Measurements from ENCODE around the gene ACBD6.
"Not testable (repeated sequence)": the region's sequence is repeated elsewhere in the genome, so short reads cannot be mapped to it uniquely, and the experiment has no call there.

The ACBD6 gene, protein sequence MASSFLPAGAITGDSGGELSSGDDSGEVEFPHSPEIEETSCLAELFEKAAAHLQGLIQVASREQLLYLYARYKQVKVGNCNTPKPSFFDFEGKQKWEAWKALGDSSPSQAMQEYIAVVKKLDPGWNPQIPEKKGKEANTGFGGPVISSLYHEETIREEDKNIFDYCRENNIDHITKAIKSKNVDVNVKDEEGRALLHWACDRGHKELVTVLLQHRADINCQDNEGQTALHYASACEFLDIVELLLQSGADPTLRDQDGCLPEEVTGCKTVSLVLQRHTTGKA

DNA sequence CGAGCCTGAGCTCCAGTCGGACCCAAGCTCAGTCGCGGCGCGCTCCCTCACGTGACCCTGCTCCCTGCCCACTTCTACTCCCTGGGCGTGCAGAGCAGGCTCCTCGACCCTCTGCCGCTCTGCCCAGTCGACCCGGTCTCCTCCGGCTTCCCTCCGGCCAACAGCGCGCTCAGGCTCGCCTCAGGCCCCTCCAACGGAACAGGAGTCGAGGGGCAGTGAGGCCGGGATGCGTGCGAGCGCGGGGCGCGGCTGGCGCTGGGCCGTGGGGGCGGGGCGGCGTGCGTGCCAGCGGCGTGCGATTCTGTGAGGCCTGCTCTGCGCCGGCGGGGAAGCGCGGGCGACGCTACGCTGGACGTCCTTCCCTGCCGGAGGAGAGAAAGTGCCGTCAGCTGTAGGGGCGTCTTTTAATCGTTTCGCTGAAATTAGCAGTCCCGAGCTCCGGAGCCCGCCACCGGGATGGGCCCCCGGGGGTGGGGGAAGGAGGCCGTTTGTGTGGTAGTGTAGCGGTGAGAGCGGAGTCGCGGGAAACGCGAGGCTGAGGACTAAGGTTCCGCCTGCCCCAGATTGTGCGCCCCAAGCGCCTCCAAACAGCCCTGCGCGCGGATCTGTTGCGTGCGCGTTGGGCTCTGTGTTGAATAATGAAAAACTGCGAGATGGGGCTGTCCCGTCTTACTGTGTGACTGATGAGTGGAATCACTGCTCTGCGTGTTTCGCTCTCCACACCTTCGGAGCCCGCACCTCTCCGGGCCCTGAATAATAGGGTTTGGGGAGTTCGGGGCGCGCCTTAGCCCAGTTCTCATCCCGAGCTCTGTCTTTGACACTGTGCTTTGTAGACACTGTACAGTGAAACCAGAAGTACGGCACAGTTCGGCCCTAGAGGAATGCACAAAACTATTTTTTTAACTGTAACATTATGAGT, at the start of gene ACBD6:
ACBD6 (minus strand) TSS at position 217 of the 919 bp plus-strand sequence. CDS start 311 bp downstream, outside the sequence.
- peak within 1 kb of the TSS; percentile 94 for H3K27ac ChIP-seq
- H3K4me3 ChIP-seq = peak within 1 kb of the TSS; percentile 91
- DNase-seq (ENCODE audit: low read depth, low spot score) = peak; percentile 22
- peak; percentile 82 for TF ChIP-seq POLR2AphosphoS5 (IDR thresholded peaks at IDR 0.05; ENCODE audit: borderline replicate concordance, low read depth, low read length)
- no peak for TF ChIP-seq EZH2 (IDR thresholded peaks at IDR 0.05)
- no peak for TF ChIP-seq FOXP2 (optimal IDR thresholded peaks at IDR 0.05; ENCODE audit: control extremely low read depth, extremely low read length, insufficient read depth)
- H3K36me3 ChIP-seq (ENCODE audit: insufficient read depth, low read length) = peaks cover 33% of the 10 kb centered on the region
- peak within 1 kb of the TSS; percentile 94 for H3K9ac ChIP-seq (ENCODE audit: insufficient read length)
- H3K9me3 ChIP-seq (ENCODE audit: low read depth, low read length) = no peaks in the 10 kb centered on the region

DNA sequence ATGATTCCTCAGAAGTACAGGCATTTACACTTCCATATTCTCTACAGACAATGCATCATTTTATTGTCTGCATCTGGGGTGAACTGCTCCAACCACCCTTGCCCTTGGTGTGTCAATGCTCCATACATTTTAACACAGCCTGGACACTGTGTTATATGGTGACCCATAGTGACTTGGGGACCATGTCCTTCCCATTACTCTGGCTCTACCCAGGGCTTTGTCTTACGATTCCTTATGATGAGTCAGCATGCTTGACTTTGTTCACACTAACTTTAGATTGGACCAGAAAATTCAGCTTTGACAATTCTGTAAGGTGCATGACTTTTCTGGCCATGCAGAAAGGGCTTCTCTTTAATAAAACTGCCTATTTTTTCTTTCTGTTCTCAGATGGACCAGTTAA, 49.6 kb upstream of the ACBD6 start:
- Histone ChIP-seq H3K9me3 (ENCODE audit: low read depth, low read length) (no peaks in the 10 kb centered on the region), H3K36me3 (ENCODE audit: insufficient read depth, low read length) (no peaks in the 10 kb centered on the region), H3K27ac (no peak overlapping the region), H3K4me3 (no peak overlapping the region), H3K9ac (ENCODE audit: insufficient read length) (no peak overlapping the region)
- no peak for DNase-seq (ENCODE audit: low read depth, low spot score)
- TF ChIP-seq POLR2AphosphoS5 (IDR thresholded peaks at IDR 0.05; ENCODE audit: borderline replicate concordance, low read depth, low read length) (no peak), EZH2 (IDR thresholded peaks at IDR 0.05) (no peak), FOXP2 (optimal IDR thresholded peaks at IDR 0.05; ENCODE audit: control extremely low read depth, extremely low read length, insufficient read depth) (no peak)

DNA sequence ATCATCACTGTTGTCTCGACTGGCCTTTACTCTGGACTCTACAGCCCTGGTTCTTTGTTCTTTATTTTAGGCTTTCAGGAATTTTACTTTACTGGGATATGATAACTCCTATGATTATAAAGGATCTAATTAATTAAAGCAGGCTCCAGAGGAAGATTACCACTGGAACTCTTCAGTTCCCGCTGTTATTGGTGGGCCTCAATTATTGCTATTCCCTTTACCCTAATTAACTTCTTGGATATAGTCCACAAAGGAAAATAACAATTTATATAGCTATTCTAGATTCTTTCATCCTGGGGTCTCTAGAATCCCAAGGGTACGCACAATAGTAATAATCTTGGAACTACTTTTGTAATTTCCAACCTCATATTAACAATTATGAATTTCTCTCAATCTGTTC, 47.9 kb upstream of the ACBD6 start:
- Histone ChIP-seq H3K9ac (ENCODE audit: insufficient read length) (no peak overlapping the region), H3K27ac (no peak overlapping the region), H3K9me3 (ENCODE audit: low read depth, low read length) (no peaks in the 10 kb centered on the region), H3K36me3 (ENCODE audit: insufficient read depth, low read length) (no peaks in the 10 kb centered on the region), H3K4me3 (no peak overlapping the region)
- DNase-seq (ENCODE audit: low read depth, low spot score) = no peak
- TF ChIP-seq POLR2AphosphoS5 (IDR thresholded peaks at IDR 0.05; ENCODE audit: borderline replicate concordance, low read depth, low read length) (no peak), EZH2 (IDR thresholded peaks at IDR 0.05) (no peak), FOXP2 (optimal IDR thresholded peaks at IDR 0.05; ENCODE audit: control extremely low read depth, extremely low read length, insufficient read depth) (no peak)

DNA sequence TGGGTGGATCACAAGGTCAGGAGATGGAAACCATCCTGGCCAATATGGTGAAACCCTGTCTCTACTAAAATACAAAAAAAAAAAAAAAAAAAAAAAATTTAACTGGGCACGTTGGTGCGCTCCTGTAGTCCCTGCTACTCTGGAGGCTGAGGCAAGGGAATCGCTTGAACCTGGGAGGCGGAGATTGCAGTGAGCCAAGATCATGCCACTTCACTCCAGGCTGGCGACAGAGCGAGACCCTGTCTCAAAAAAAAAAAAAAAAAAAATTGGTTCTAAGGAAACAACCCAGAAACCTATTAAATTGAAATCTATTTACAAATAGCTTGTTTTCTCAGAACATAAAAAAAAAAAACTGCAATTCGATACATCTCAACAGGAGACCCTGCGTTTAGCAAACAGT, 47.4 kb upstream of the ACBD6 start:
- not testable (repeated sequence) for H3K4me3 ChIP-seq; H3K9ac ChIP-seq (ENCODE audit: insufficient read length); DNase-seq (ENCODE audit: low read depth, low spot score); H3K36me3 ChIP-seq (ENCODE audit: insufficient read depth, low read length); H3K27ac ChIP-seq; H3K9me3 ChIP-seq (ENCODE audit: low read depth, low read length)

DNA sequence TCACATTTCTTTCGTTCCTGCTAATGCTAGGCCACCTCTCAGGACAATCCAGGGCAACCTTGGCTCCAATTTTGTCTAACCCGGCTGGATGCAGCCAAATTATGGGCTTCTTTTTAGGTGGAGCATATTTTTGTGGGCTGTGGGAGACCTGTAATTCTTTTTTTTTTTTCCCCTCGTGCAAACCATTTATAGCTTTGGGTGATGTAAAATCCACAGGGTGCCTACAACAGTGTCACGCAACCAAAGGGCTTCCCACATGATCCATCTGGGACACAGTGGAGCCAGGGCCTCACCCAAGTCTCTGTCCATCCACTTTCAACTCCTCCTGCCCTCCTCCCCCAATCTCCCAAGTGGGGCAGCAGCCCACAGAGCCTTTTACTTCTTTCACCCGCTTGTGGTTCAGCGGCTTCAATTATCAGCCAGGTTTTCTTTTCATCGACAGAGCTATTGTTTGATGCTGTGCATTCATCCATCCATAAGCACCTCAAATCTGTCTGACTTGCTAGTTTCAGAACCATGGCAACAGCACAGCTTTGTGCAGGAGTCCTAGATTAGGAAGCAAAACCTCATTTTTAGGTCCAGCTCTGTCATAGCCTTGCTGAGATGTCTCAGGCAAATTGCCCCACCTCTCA, 46.4 kb upstream of the ACBD6 start:
- H3K27ac ChIP-seq = no peak overlapping the region
- no peak overlapping the region for H3K4me3 ChIP-seq
- no peak overlapping the region for H3K9ac ChIP-seq (ENCODE audit: insufficient read length)
- no peak for DNase-seq (ENCODE audit: low read depth, low spot score)
- TF ChIP-seq EZH2 (IDR thresholded peaks at IDR 0.05) = no peak
- no peak for TF ChIP-seq FOXP2 (optimal IDR thresholded peaks at IDR 0.05; ENCODE audit: control extremely low read depth, extremely low read length, insufficient read depth)
- no peak for TF ChIP-seq POLR2AphosphoS5 (IDR thresholded peaks at IDR 0.05; ENCODE audit: borderline replicate concordance, low read depth, low read length)
- H3K36me3 ChIP-seq (ENCODE audit: insufficient read depth, low read length) = no peaks in the 10 kb centered on the region
- H3K9me3 ChIP-seq (ENCODE audit: low read depth, low read length) = no peaks in the 10 kb centered on the region

DNA sequence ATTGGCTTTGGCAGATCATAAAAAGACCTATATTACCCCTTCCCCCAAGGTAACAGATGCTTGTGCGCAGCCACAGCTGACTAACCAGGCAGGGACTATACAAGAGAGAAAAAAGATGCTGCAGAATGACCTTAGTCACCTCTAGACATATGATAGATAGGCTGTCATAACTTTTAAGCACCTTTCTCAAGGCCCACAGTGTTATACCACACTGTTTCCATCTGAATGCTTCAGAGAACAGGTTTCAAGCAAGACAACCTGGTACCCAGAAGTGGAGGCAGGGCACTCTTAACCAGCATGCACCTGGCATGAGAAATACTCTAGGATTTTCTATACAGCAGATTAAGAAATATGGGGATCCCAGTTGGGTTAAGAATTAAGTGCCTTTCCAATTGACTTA, 43.6 kb upstream of the ACBD6 start:
- Histone ChIP-seq H3K9me3 (ENCODE audit: low read depth, low read length) (no peaks in the 10 kb centered on the region), H3K9ac (ENCODE audit: insufficient read length) (no peak overlapping the region), H3K36me3 (ENCODE audit: insufficient read depth, low read length) (no peaks in the 10 kb centered on the region), H3K4me3 (no peak overlapping the region), H3K27ac (no peak overlapping the region)
- no peak for DNase-seq (ENCODE audit: low read depth, low spot score)
- TF ChIP-seq FOXP2 (optimal IDR thresholded peaks at IDR 0.05; ENCODE audit: control extremely low read depth, extremely low read length, insufficient read depth) = no peak
- TF ChIP-seq EZH2 (IDR thresholded peaks at IDR 0.05) = no peak
- no peak for TF ChIP-seq POLR2AphosphoS5 (IDR thresholded peaks at IDR 0.05; ENCODE audit: borderline replicate concordance, low read depth, low read length)

DNA sequence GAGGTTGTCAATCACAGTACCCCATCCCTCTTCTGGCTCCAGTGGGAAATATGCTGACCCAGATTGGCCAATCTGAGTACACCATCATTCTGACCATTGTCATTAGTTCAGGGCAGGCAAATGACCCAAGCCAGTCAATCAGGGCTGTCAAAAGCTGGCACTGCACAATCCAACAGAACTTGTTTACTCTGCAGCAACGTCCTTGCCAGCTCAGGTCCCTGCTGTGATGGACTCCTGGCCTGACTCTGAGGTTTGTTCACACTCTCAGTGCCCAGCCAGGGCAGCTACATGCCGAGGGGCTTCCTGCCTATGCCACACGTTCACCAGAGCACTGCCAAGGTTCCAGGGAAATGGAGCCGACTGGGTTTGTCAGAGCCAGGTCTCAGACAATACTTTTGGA, 41.7 kb upstream of the ACBD6 start:
- H3K9ac ChIP-seq (ENCODE audit: insufficient read length) = no peak overlapping the region
- TF ChIP-seq POLR2AphosphoS5 (IDR thresholded peaks at IDR 0.05; ENCODE audit: borderline replicate concordance, low read depth, low read length) (no peak), EZH2 (IDR thresholded peaks at IDR 0.05) (no peak), FOXP2 (optimal IDR thresholded peaks at IDR 0.05; ENCODE audit: control extremely low read depth, extremely low read length, insufficient read depth) (no peak)

DNA sequence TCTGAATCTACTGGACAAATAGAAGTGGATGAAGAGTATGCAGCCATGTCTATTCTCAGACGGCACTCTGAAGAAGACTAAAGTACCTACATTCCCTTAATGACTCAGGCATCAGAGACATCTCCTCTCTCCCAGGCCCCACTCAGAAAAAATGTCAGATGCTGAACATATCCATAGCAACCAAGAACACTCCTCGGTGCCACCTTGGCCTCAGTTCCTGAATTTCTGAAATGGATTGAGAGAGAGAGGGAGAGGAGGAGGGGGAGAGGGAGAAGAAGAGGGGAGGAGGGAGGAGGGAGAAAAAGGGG, 40.4 kb upstream of the ACBD6 start:
- Histone ChIP-seq H3K27ac (no peak overlapping the region), H3K9me3 (ENCODE audit: low read depth, low read length) (no peaks in the 10 kb centered on the region), H3K4me3 (no peak overlapping the region), H3K36me3 (ENCODE audit: insufficient read depth, low read length) (no peaks in the 10 kb centered on the region), H3K9ac (ENCODE audit: insufficient read length) (no peak overlapping the region)
- DNase-seq (ENCODE audit: low read depth, low spot score) = no peak
- TF ChIP-seq EZH2 (IDR thresholded peaks at IDR 0.05) (no peak), FOXP2 (optimal IDR thresholded peaks at IDR 0.05; ENCODE audit: control extremely low read depth, extremely low read length, insufficient read depth) (no peak), POLR2AphosphoS5 (IDR thresholded peaks at IDR 0.05; ENCODE audit: borderline replicate concordance, low read depth, low read length) (no peak)

More for the DNA sequence above, 41.7 kb upstream of the ACBD6 start:
- H3K4me3 ChIP-seq = no peak overlapping the region
- no peak overlapping the region for H3K27ac ChIP-seq
- H3K36me3 ChIP-seq (ENCODE audit: insufficient read depth, low read length) = no peaks in the 10 kb centered on the region
- DNase-seq (ENCODE audit: low read depth, low spot score) = no peak
- H3K9me3 ChIP-seq (ENCODE audit: low read depth, low read length) = no peaks in the 10 kb centered on the region
